Peyer's patch (tissue), 4 donors: ENCODE measurements around the gene TIGD3. TPM values are rescaled to one million over a fixed set of nuclear protein-coding genes. Genes with fewer than 3 reads are reported as not detected.

Experiments used
- DNase-seq, 3 donors: peaks; one replicate each; pipeline ENCODE4 v3.0.0-alpha.2; 2017 to 2019
- H3K27ac ChIP-seq, 4 donors: fragments of 200-600 bp; sonication (generic); one replicate each; pipeline ENCODE4 v1.5.1; 2016 to 2019
- H3K27me3 ChIP-seq, 2 donors: fragments of 200-600 bp; sonication (generic); one replicate each; pipeline ENCODE4 v1.5.1; 2019
- H3K36me3 ChIP-seq, 3 donors: fragments of 200-600 bp; sonication (generic); one replicate each; pipeline ENCODE4 v1.5.1; 2016 to 2019
- H3K4me1 ChIP-seq, 4 donors: fragments of 200-600 bp; sonication (generic); one replicate each; pipeline ENCODE4 v1.5.1; 2016 to 2019
- H3K4me3 ChIP-seq, 4 donors: fragments of 200-600 bp; sonication (generic); 1 replicate in 3 of 4; 2 replicates in 1 of 4; pipeline ENCODE4 v1.5.1; 2016 to 2019; ENCODE audit warnings: mild to moderate bottlenecking in 1 of 4
- H3K9me3 ChIP-seq, 4 donors: fragments of 200-600 bp; sonication (generic); one replicate each; pipeline ENCODE4 v1.5.1; 2016 to 2019; ENCODE audit warnings: mild to moderate bottlenecking in 1 of 4
- POLR2A ChIP-seq, 2 donors: fragments of 450-650 bp; IDR thresholded peaks; one replicate each; pipeline ENCODE4 v1.5.1; 2017; ENCODE audit warnings: antibody characterized with exemption in 2 of 2, mild to moderate bottlenecking in 2 of 2, moderate library complexity in 2 of 2
- total RNA-seq, 4 donors: library from RNA; depleted of rRNA; stranded (reverse); fragments of >200 nt; gene quantifications; one replicate each; pipeline ENCODE4 v1.1.0, GENCODE V29; 2016
- TF ChIP-seq, protein P1 (sequence below), 6 experiments: fragments of 450-650 bp in 4 of 6; fragments of 200-600 bp in 2 of 6; sonication (generic) in 1 of 6; IDR thresholded peaks; one replicate each; pipeline ENCODE4 v1.5.1; 2017 to 2019; ENCODE audit warnings: antibody characterized with exemption in 6 of 6, mild to moderate bottlenecking in 3 of 6, moderate library complexity in 1 of 6

The TIGD3 gene
- total RNA-seq, 4 donors from 2014 or later = 3.3 to 11.7 (median 7.7) TPM

- no peak for TF ChIP-seq POLR2A (IDR thresholded peaks at IDR 0.05)
- TF ChIP-seq, protein P1, sequence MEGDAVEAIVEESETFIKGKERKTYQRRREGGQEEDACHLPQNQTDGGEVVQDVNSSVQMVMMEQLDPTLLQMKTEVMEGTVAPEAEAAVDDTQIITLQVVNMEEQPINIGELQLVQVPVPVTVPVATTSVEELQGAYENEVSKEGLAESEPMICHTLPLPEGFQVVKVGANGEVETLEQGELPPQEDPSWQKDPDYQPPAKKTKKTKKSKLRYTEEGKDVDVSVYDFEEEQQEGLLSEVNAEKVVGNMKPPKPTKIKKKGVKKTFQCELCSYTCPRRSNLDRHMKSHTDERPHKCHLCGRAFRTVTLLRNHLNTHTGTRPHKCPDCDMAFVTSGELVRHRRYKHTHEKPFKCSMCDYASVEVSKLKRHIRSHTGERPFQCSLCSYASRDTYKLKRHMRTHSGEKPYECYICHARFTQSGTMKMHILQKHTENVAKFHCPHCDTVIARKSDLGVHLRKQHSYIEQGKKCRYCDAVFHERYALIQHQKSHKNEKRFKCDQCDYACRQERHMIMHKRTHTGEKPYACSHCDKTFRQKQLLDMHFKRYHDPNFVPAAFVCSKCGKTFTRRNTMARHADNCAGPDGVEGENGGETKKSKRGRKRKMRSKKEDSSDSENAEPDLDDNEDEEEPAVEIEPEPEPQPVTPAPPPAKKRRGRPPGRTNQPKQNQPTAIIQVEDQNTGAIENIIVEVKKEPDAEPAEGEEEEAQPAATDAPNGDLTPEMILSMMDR (IDR thresholded peaks at IDR 0.05) = no peak
- Histone ChIP-seq H3K9me3 (no peaks in the 10 kb centered on the region), H3K4me3 (no peak overlapping the region), H3K27me3 (no peaks in the 10 kb centered on the region), H3K36me3 (peaks cover 0 to 70% (median 0%) of the 10 kb centered on the region in 3 donors), H3K4me1 (peaks cover 3 to 38% (median 25%) of the 10 kb centered on the region in 4 donors), H3K27ac (peak overlapping the region in 1 of 4 donors; percentile 35)
- no peak for DNase-seq
Observed at GRCh38 chr11:65392186-65392829, 37.8 kb downstream of the TIGD3 start.

DNA sequence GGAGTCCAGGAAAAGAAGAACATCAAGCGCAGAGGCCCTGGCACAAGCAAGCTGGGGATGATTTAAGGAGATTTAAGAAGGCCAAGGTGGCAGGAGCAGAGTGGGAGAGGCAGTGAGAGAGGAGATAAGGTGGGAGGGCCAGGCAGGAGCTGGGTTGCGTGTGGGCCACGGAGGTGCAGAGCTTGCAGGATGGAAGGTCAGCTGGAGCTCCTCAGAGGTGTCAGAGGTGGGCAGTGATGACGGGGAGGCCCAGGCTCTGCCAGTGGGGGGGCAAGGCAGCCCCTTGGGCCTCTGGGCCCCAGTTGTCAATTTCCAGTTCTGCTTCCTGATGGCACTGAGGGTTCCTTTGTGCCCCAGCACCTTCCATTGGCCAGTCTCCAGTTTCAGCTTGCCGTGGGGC, 38.3 kb downstream of the TIGD3 start:
- peaks cover 0 to 75% (median 0%) of the 10 kb centered on the region in 3 donors for H3K36me3 ChIP-seq
- TF ChIP-seq POLR2A (IDR thresholded peaks at IDR 0.05) = no peak
- TF ChIP-seq, protein P1 (IDR thresholded peaks at IDR 0.05) = no peak
- H3K27ac ChIP-seq = no peak overlapping the region
- no peaks in the 10 kb centered on the region for H3K27me3 ChIP-seq
- H3K4me1 ChIP-seq = peaks cover 3 to 32% (median 20%) of the 10 kb centered on the region in 4 donors
- no peak overlapping the region for H3K4me3 ChIP-seq
- DNase-seq = no peak
- H3K9me3 ChIP-seq = no peaks in the 10 kb centered on the region

DNA sequence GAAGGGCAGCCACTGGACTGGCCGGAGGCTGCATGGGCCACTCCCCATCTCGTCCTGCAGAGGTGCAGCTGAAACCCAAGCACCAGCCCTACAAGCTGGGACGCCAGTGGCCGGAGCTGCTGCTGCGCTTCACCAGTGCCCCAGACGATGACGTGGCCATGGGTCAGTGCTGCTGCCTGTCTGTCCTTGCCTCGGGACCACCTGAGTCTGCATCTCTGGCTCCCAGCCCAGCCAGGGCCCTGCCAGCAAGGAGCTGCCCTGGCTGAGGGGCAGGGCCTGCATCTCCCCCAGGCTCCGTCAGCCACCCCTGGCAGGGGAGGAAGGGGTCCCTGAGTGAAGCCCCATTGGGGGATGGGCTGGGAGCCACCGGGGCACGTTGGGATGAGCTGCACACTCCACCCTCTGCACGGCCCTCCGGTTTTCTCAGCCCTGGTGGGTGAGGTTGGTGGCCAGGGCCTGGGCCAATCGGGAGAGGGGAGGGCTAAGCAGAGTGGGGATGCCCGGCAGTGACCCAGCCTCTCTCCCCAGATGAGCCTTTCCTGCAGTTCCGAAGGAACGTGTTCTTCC, 39.0 kb downstream of the TIGD3 start:
- no peak overlapping the region for H3K4me3 ChIP-seq
- TF ChIP-seq, protein P1 (IDR thresholded peaks at IDR 0.05) = no peak
- TF ChIP-seq POLR2A (IDR thresholded peaks at IDR 0.05) = no peak
- peaks cover 3 to 25% (median 13%) of the 10 kb centered on the region in 4 donors for H3K4me1 ChIP-seq
- H3K9me3 ChIP-seq = no peaks in the 10 kb centered on the region
- no peak overlapping the region for H3K27ac ChIP-seq
- peaks cover 0 to 82% (median 0%) of the 10 kb centered on the region in 3 donors for H3K36me3 ChIP-seq
- H3K27me3 ChIP-seq = no peaks in the 10 kb centered on the region
- no peak for DNase-seq

DNA sequence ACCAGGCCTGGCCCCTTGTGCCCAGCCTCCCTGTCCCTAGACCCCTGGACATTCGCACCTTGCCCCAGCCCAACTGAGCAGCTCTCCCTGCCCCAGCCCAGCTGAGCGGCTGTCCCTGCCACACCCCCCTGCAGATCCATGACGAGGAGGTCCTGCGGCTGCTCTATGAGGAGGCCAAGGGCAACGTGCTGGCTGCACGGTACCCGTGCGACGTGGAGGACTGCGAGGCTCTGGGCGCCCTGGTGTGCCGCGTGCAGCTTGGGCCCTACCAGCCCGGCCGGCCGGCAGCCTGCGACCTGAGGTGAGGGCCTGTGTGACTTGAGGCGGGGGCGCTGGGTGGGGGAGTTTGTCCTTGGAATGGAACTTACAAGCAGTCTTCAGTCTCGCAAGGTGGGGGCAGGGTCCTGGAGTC, 39.6 kb downstream of the TIGD3 start:
- H3K9me3 ChIP-seq = no peaks in the 10 kb centered on the region
- H3K36me3 ChIP-seq = peaks cover 0 to 87% (median 0%) of the 10 kb centered on the region in 3 donors
- DNase-seq = no peak
- no peak overlapping the region for H3K27ac ChIP-seq
- TF ChIP-seq, protein P1 (IDR thresholded peaks at IDR 0.05) = no peak
- no peak for TF ChIP-seq POLR2A (IDR thresholded peaks at IDR 0.05)
- no peak overlapping the region for H3K4me3 ChIP-seq
- H3K4me1 ChIP-seq = peaks cover 0 to 20% (median 9%) of the 10 kb centered on the region in 4 donors
- no peaks in the 10 kb centered on the region for H3K27me3 ChIP-seq

- no peak overlapping the region for H3K27ac ChIP-seq
- H3K4me1 ChIP-seq = peaks cover 0 to 13% (median 2%) of the 10 kb centered on the region in 4 donors
- H3K4me3 ChIP-seq = no peak overlapping the region
- H3K9me3 ChIP-seq = no peaks in the 10 kb centered on the region
- TF ChIP-seq, protein P1 (IDR thresholded peaks at IDR 0.05) = no peak
- no peak for TF ChIP-seq POLR2A (IDR thresholded peaks at IDR 0.05)
- H3K27me3 ChIP-seq = no peaks in the 10 kb centered on the region
- DNase-seq = no peak
- peaks cover 0 to 91% (median 0%) of the 10 kb centered on the region in 3 donors for H3K36me3 ChIP-seq
Observed at GRCh38 chr11:65395961-65396530, 41.5 kb downstream of the TIGD3 start.
